Measurements from ENCODE around the gene SPSB2.

- TF ChIP-seq EZH2phosphoT487 (IDR thresholded peaks at IDR 0.05; ENCODE audit: insufficient read depth, low read depth) (no peak), EZH2 (IDR thresholded peaks at IDR 0.05; ENCODE audit: insufficient read depth, poor library complexity, severe bottlenecking) (no peak)
Observed at GRCh38 chr12:6904280-6905276, 31.5 kb upstream of the SPSB2 start, which contains the start of gene LRRC23.

Data from GM23248 (cell line).